PC-9 (cell line): ENCODE measurements around the gene TMEM163. TPM values are rescaled to one million over a fixed set of nuclear protein-coding genes. Genes with fewer than 3 reads are reported as not detected.

Experiments used
- Bru-seq: library from RNA; stranded (reverse); fragments of 400-500 nt; gene quantifications from one replicate; lab custom pipeline; 2021; lab: Mats Ljungman, UMichigan
- BruChase-seq, 2 experiments: library from RNA; stranded (reverse); fragments of 400-500 nt; gene quantifications; one replicate each; lab custom pipeline; 2021; lab: Mats Ljungman, UMichigan
- BruUV-seq: library from RNA; stranded (reverse); fragments of 400-500 nt; replicated peaks from 2 replicates; lab custom pipeline; 2021; lab: Mats Ljungman, UMichigan
- CTCF ChIA-PET: fragments of 300-600 bp; sonication (Branson Sonifier 250); formaldehyde crosslinking; loops from one replicate; lab custom pipeline; 2022; ENCODE audit warnings: antibody characterized with exemption; lab: Charles Lee
- POLR2A ChIA-PET: fragments of 300-600 bp; sonication (Branson Sonifier 250); formaldehyde crosslinking; loops from one replicate; lab custom pipeline; 2022; ENCODE audit warnings: antibody characterized with exemption; ENCODE audit not compliant: unreplicated experiment; lab: Charles Lee
- DNase-seq, 2 experiments: peaks; one replicate each; pipeline versions ENCODE4 v3.0.0 to v3.0.0-alpha.2; 2015 to 2022; ENCODE audit warnings: mixed read lengths in 1 of 2
- H2AFZ ChIP-seq: fragments of 200-600 bp; sonication (generic); 2 replicates; pipeline ENCODE4 v1.8.1; 2017; ENCODE audit warnings: antibody characterized with exemption
- H3F3A ChIP-seq: fragments of 200-600 bp; sonication (generic); 2 replicates; pipeline ENCODE4 v1.8.1; 2017; ENCODE audit warnings: antibody characterized with exemption, mild to moderate bottlenecking, low read depth; ENCODE audit not compliant: insufficient read depth
- H3K27ac ChIP-seq: fragments of 200-600 bp; sonication (generic); 2 replicates; pipeline ENCODE4 v1.6.1; 2016; ENCODE audit warnings: mixed run types
- H3K27me3 ChIP-seq: fragments of 200-600 bp; sonication (generic); 2 replicates; pipeline ENCODE4 v1.6.1; 2016; ENCODE audit warnings: low read depth, mixed run types; ENCODE audit not compliant: insufficient read depth
- H3K36me3 ChIP-seq: fragments of 200-600 bp; sonication (generic); 2 replicates; pipeline ENCODE4 v1.6.1; 2016; ENCODE audit warnings: low read depth, mixed run types
- H3K4me1 ChIP-seq: fragments of 200-600 bp; sonication (generic); replicated peaks from 2 replicates; pipeline ENCODE4 v1.6.1; 2016; ENCODE audit warnings: mixed run types; ENCODE audit not compliant: insufficient read depth
- H3K4me2 ChIP-seq: fragments of 200-600 bp; sonication (generic); 2 replicates; pipeline ENCODE4 v1.6.1; 2017; ENCODE audit warnings: mixed run types
- H3K4me3 ChIP-seq: fragments of 200-600 bp; sonication (generic); 2 replicates; pipeline ENCODE4 v1.6.1; 2016; ENCODE audit warnings: mixed run types
- H3K79me2 ChIP-seq: fragments of 200-600 bp; sonication (generic); 2 replicates; pipeline ENCODE4 v1.6.1; 2017; ENCODE audit warnings: low read depth, mixed run types
- H3K9me2 ChIP-seq: fragments of 200-600 bp; sonication (generic); 2 replicates; pipeline ENCODE4 v1.8.1; 2017; ENCODE audit warnings: mild to moderate bottlenecking; ENCODE audit not compliant: insufficient read depth
- H3K9me3 ChIP-seq: fragments of 200-600 bp; sonication (generic); 2 replicates; pipeline ENCODE4 v1.8.1; 2016; ENCODE audit warnings: low read depth; ENCODE audit not compliant: insufficient read depth
- H4K20me1 ChIP-seq: fragments of 200-600 bp; sonication (generic); 2 replicates; pipeline ENCODE4 v1.8.1; 2017; ENCODE audit not compliant: insufficient read depth
- CTCF ChIP-seq: fragments of 200-600 bp; sonication (generic); conservative IDR thresholded peaks from 2 replicates; pipeline ENCODE4 v1.6.1; 2017; ENCODE audit warnings: mixed run types, antibody characterized with exemption, mild to moderate bottlenecking, moderate library complexity
- EZH2 ChIP-seq: fragments of 200-600 bp; sonication (generic); IDR thresholded peaks from 2 replicates; pipeline ENCODE4 v1.8.0; 2017; ENCODE audit warnings: antibody characterized with exemption, low read depth
- intact Hi-C: fragments of 100-400 bp; cut with micrococcal nuclease; formaldehyde crosslinking; loops from one replicate; pipeline ENCODE4 v1.10.0; 2022; ENCODE audit not compliant: unreplicated experiment
- long read RNA-seq: library from polyadenylated mRNA; stranded (forward); transcript quantifications from one replicate; pipeline ENCODE4 v2.0.0, GENCODE V29; 2022
- total RNA-seq: library from RNA; stranded (reverse); gene quantifications from 2 replicates; pipeline ENCODE4 v1.2.3, GENCODE V29; 2021

Gene TMEM163
- total RNA-seq, result 1.4 and 2.4 TPM in 2 replicates
- Bru-seq, nascent RNA, result percentile 38 among the genes with signal in this experiment
- BruChase-seq, experiment 1, labeled RNA remaining after a 2-hour chase, result percentile 29 among the genes with signal in this experiment
- BruChase-seq, experiment 2, labeled RNA remaining after a 6-hour chase, result percentile 23 among the genes with signal in this experiment
- long read RNA-seq, partial matches to known transcripts, result 0 of 1 reads
- long read RNA-seq, other reads (novel, unspliced or antisense), result 0 of 1 reads

GRCh38 chr2:134718817-134719814, at the start of gene TMEM163:
Gene TMEM163 (minus strand): TSS chr2:134719000.
- peak in 1 of 2 experiments; percentile 52 for DNase-seq
- Histone ChIP-seq H3K36me3 (no peaks in the 10 kb centered on the region), H3K79me2 (no peaks in the 10 kb centered on the region), H2AFZ (peak within 1 kb of the TSS; percentile 83), H3K9me3 (no peaks in the 10 kb centered on the region), H3K4me1 (peaks cover 4% of the 10 kb centered on the region; the same call in 1 of the 2 replicates), H3F3A (no peaks in the 10 kb centered on the region), H3K27ac (no peak within 1 kb of the TSS), H4K20me1 (no peaks in the 10 kb centered on the region), H3K27me3 (peaks cover 9% of the 10 kb centered on the region), H3K4me2 (peak within 1 kb of the TSS; percentile 96), H3K9me2 (no peaks in the 10 kb centered on the region), H3K4me3 (peak within 1 kb of the TSS; percentile 74)
- no peak for TF ChIP-seq CTCF
- TF ChIP-seq EZH2, result no peak
- intact Hi-C loops, result no loop called here
- BruUV-seq, result no TSS peak
- CTCF ChIA-PET, result no interaction called here
- POLR2A ChIA-PET, result no interaction called here

DNA sequence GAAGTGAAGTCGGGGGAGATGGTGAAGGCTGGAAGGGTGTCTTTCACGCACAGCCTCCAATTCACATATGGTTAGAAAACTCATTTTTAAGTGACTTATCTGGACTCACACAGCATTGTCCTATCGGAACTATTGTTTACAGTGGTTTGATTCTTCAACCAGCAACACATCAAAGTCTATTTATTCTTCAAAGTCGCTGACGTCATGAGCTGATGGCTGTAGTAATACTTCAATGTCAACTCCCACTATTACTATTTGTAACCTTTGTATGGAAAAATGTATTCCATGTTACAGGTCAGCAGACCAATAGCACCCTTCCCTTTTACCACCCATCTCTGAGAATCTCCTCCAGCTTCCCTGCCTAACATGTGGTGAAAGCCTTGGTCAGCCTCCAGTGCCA, 47.8 kb upstream of the TMEM163 start:
- H2AFZ ChIP-seq, result no peak overlapping the region
- H3K4me3 ChIP-seq, result no peak overlapping the region
- no peaks in the 10 kb centered on the region for H3F3A ChIP-seq
- H4K20me1 ChIP-seq, result no peaks in the 10 kb centered on the region
- H3K9me3 ChIP-seq, result no peaks in the 10 kb centered on the region
- no peaks in the 10 kb centered on the region for H3K79me2 ChIP-seq
- no TSS peak for BruUV-seq
- CTCF ChIA-PET, result interaction anchor here (0.7 kb wide), 1 partner anchor 17 kb away, joined by 4 read pairs; no protein-coding TSS in a partner anchor
- intact Hi-C loops, result no loop called here
- no peak overlapping the region for H3K27ac ChIP-seq
- TF ChIP-seq EZH2 (no peak), CTCF (no peak)
- POLR2A ChIA-PET, result no interaction called here
- H3K36me3 ChIP-seq, result no peaks in the 10 kb centered on the region
- no peak overlapping the region for H3K4me2 ChIP-seq
- DNase-seq, result no peak
- no peaks in the 10 kb centered on the region for H3K27me3 ChIP-seq
- H3K4me1 ChIP-seq, result peaks cover 9% of the 10 kb centered on the region
- H3K9me2 ChIP-seq, result no peaks in the 10 kb centered on the region

GRCh38 chr2:134765987-134766386, 47.2 kb upstream of the TMEM163 start:
- intact Hi-C loops, result no loop called here
- BruUV-seq, result no TSS peak
- Histone ChIP-seq H3K79me2 (no peaks in the 10 kb centered on the region), H3K36me3 (no peaks in the 10 kb centered on the region), H3K9me3 (no peaks in the 10 kb centered on the region), H4K20me1 (no peaks in the 10 kb centered on the region), H2AFZ (no peak overlapping the region), H3K4me3 (no peak overlapping the region), H3K9me2 (no peaks in the 10 kb centered on the region), H3K4me2 (no peak overlapping the region), H3K4me1 (peaks cover 9% of the 10 kb centered on the region), H3K27ac (no peak overlapping the region), H3F3A (no peaks in the 10 kb centered on the region), H3K27me3 (no peaks in the 10 kb centered on the region)
- ChIA-PET CTCF (interaction anchor here (0.7 kb wide), 1 partner anchor 61 kb away, joined by 3 read pairs; no protein-coding TSS in a partner anchor), POLR2A (no interaction called here)
- no peak for TF ChIP-seq CTCF
- TF ChIP-seq EZH2, result no peak
- DNase-seq, result no peak
